T-helper 2 cell (primary cell): ENCODE results near the gene GLRX2.
"Not testable (repeated sequence)": the region's sequence is repeated elsewhere in the genome, so short reads cannot be mapped to it uniquely, and the experiment has no call there.

Experiments used
- DNase-seq, 5 experiments: peaks; one replicate each; pipeline versions ENCODE4 v3.0.0 to v3.0.0-alpha.2; 2012 to 2022

Gene GLRX2

DNA sequence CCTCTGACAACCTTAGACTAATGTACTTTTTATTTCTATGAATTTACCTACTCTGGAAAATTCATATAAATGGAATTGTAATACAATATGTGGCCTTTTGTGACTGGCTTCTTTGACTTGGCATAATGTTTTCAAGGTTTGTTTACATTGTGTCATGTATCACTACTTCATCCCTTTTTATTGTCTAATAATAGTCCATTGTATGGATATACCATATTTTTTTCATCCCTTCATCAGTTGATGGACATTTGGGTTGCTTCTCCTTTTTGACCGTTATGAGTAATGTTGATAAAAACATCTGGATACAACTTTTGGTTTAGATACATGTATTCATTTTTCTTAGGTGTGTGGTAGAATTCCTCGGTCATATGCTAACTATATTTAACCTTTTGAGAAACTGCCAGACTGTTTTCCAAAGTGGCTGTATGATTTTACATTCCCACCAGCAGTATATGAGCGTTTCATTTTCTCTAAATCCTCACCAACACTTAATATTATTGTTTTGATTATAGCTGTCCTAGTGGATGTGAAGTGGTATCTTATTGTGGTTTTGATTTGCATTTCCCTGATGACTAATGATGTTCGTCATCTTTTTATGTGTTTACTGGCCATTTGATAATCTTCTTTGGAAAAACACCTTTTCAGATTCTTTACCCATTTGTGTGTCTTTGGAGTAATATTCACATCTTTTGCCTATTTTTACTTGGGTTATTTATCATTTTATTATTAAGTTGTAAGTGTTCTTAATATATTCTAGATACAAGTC lies 42.3 kb downstream of the GLRX2 start:
- DNase-seq, result no peak

DNA sequence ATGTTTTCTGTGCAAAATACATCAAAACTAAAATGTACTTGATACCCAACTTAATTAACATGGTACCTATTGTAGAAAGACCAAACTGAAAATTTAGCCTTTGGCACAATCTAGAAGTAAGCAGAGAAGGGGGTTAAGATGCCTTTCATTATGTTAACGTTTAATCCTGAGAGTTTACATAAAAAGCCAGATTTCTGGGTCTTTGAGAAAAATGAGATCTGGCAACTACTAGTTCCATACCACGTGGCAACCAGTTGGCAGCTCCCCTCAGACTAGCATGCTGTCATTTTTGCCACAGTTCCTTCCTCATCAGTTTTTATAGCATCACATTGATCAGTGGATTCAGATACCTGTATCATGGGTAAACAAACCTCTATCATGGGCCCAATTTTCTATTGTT lies 44.3 kb downstream of the GLRX2 start:
- peak in 1 of 5 experiments; percentile 43 for DNase-seq

DNA sequence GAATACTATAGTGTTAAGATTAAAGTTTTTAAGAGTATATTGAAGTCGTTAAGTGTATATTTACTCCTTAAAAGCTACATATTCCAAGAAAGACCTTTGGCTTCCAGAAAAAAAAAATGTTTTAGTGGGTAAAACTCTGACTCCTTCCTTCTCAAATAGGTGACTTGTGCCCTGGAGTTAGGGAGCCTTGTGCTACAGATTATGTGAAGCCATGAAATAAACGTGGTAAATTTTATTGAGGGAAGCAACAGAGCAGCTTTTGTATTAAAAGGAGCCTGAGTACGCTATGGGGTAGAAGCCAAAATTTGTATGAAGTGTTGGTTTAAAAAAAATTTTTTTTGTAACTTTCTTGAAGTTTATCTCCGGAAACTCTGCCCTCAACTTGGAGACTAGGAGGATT lies 44.8 kb downstream of the GLRX2 start:
- no peak for DNase-seq

DNA sequence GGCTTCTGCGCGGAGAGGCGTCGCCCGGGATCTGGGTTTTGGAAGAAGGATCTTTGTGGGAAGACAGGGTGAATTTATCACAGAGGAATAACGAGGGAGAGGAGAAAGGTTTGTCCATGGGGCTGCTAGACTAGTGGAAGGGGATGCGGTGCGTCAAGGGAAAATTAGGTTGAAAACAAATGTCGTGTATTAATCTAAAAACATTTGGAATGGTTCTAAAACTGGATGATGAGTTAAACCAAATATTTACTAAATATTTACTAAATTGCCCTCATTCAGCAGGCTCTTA lies 45.2 kb downstream of the GLRX2 start:
- no peak for DNase-seq

DNA sequence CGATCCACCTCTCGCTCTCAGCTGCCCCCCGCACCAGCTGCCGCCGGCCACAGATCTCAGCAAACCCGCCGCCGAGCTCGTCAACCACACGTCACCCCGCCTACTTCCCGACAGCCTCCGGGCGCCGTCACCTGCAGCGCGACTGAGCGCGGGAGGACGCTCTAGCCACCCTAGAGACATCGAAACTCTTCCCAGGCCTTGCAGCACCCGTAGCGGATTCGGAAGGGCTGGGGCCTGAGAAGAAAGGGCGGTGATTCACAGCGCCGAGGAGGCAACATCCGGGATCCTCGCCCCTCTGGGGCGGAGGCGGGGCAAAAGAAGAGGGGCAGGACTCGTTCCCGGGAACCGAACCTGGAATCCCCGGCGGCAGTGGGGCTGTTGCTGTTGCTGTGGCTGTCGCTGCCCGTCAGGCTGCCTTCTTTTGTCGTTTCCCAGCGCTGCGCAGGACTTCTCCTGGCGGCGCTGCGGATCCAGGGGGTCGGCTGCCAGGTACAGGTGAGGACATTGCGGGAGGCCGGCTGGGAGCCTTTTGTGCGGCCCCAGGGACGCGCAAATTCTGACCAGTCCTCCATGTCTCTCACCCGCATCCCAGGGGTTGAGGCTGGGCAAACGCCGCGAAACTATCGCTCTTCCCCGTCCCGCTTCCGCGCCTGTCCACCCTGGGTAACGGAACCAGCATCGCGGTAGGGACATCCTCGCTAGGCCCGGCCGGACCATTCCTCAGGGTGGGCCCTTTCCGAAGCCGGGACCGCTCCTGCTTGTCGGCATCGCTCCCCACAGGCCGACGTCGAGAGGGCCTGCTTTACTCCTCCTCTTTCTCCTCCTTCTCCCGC lies 45.7 kb downstream of the GLRX2 start, which contains the start of the genes RO60 and UCHL5:
Gene RO60 (plus strand): TSS at position 331 of the 833 bp plus-strand sequence. CDS start 9,443 bp downstream, outside the sequence.
Gene UCHL5 (minus strand): TSS at position 79 of the 833 bp plus-strand sequence. CDS start 100 bp downstream, outside the sequence.
- DNase-seq, result peak; percentile 81 to 99 (median 91)

DNA sequence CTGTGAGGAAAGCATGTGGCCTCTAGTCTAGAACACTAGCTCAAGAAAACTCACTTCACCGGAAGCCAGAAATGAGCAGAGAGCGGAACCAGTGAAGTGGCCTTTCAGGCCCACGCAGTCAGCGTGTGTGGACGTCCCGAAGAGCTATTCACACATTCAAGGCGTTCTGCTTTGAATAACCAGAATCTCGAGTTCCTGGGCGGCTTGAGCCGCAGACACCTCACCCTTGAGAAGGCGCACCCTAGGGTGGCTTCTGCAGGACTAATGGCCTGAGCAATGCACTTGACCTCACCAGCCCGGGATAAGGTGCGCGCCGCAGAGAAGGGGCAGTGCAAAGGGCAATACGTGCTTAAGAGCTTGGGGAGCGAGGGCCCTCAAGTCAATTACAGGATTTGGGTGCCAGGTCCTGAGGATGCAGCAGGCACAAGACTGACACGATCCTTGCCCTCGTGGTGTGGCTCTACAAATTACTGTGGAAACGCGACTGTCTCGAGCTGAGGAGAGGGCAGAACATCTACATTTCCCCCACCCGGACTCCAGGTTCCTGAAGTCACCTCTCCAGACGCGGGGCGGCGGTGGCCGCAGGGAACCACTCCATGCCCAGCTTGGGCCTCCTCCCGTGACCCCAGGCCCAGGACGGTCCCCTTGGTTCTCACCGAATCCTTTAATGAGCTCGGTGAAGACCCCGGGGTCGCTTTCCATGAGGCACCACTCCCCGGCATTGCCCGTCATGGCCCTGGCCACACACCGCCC lies 46.5 kb downstream of the GLRX2 start:
- peak; percentile 10 to 83 (median 39) for DNase-seq

DNA sequence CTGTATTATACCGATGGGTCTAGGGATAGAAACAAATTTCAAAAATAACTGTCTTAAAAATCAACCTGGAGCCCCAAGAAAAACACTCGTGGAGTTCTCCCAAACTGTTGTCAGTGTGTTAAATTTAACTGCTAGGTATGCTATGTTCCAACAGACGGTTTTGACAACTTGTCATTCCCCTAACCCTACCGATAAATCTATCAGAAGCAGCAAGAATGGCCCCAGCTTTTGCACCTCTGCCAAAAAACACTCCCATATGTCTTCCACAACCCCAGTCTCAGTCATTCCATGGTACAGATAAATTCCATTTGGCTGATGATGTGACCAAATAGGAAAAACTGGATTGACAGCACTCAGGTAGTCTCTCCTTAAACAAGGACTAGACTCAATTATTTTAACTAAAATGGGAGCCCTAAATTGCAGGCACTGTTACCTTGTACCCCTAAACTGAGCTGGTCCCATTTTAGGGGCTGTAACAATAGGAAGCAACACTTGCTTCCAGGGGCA lies 51.0 kb downstream of the GLRX2 start:
- no peak for DNase-seq

DNA sequence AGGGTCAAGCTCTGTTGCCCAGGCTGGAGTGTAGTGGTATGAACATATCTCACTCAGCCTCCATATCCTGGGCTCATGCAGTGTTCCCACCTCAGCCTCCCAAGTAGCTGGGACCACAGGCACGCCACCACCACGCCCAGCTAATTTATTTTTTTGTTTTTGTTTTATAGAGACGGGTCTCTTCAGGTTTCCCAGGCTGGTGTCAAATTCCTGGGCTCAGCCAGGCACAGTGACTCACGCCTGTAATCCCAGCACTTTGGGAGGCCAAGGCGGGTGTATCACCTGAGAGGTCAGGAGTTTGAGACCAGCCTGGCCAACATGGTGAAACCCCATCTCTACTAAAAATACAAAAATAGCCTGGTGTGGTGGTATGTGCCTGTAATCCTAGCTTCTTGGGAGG lies 56.3 kb downstream of the GLRX2 start:
- not testable (repeated sequence) for DNase-seq
